Activated T-helper 1 cell treated with anti-CD3 and anti-CD28 coated beads, Interleukin-12 subunit alpha, Interleukin-12 subunit beta, Interleukin-2, Interleukin-4 antibody, amounts not matched to agents 30 ng/mL and 10 ng/mL and 1 ng/mL, durations not matched to agents 14 hours and 24 hours and 36 hours (primary cell): ENCODE data around the gene ZMYM5. TPM values are rescaled to one million over a fixed set of nuclear protein-coding genes. Genes with fewer than 3 reads are reported as not detected.
"Not testable (repeated sequence)": the region's sequence is repeated elsewhere in the genome, so short reads cannot be mapped to it uniquely, and the experiment has no call there.

Experiments used
- DNase-seq: peaks from one replicate; pipeline ENCODE4 v3.0.0; 2021; ENCODE audit warnings: low spot score
- H3K27ac Mint-ChIP-seq: one replicate; pipeline ENCODE4 v1.8.0; 2021; ENCODE audit warnings: mild to moderate bottlenecking, mixed read lengths
- H3K27me3 Mint-ChIP-seq: one replicate; pipeline ENCODE4 v1.8.0; 2022; ENCODE audit warnings: mild to moderate bottlenecking, moderate library complexity, mixed read lengths; ENCODE audit not compliant: insufficient read depth
- H3K36me3 Mint-ChIP-seq: one replicate; pipeline ENCODE4 v1.8.0; 2021; ENCODE audit warnings: low read depth, mixed read lengths
- H3K4me1 Mint-ChIP-seq: one replicate; pipeline ENCODE4 v1.8.0; 2021; ENCODE audit warnings: low read depth, mixed read lengths
- H3K4me3 Mint-ChIP-seq: one replicate; pipeline ENCODE4 v1.8.0; 2021; ENCODE audit warnings: mild to moderate bottlenecking, moderate library complexity, mixed read lengths
- H3K9me3 Mint-ChIP-seq: one replicate; pipeline ENCODE4 v1.8.0; 2021; ENCODE audit warnings: mixed read lengths
- intact Hi-C: fragments of 100-400 bp; cut with micrococcal nuclease; formaldehyde crosslinking; loops from one replicate; pipeline ENCODE4 v1.15.1; 2024
- total RNA-seq: library from RNA; stranded (reverse); gene quantifications from 2 replicates; pipeline ENCODE4 v1.2.3, GENCODE V29; 2022

ZMYM5 gene
- total RNA-seq, 1 donor from 2014 or later = 14.2 TPM

- Mint-ChIP-seq H3K4me1 (no peaks in the 10 kb centered on the region), H3K27me3 (no peaks in the 10 kb centered on the region), H3K27ac (no peak overlapping the region), H3K36me3 (peaks cover 6% of the 10 kb centered on the region), H3K9me3 (no peaks in the 10 kb centered on the region), H3K4me3 (no peak overlapping the region)
- intact Hi-C loops = no loop called here
- DNase-seq = no peak
These were observed 52.2 kb downstream of the ZMYM5 start for GRCh38 chr13:19810996-19811881.

GRCh38 chr13:19810151-19810550 is 53.3 kb downstream of the ZMYM5 start:
- H3K36me3 Mint-ChIP-seq = peaks cover 6% of the 10 kb centered on the region
- no peaks in the 10 kb centered on the region for H3K9me3 Mint-ChIP-seq
- H3K27ac Mint-ChIP-seq = no peak overlapping the region
- no peaks in the 10 kb centered on the region for H3K27me3 Mint-ChIP-seq
- intact Hi-C loops = no loop called here
- no peaks in the 10 kb centered on the region for H3K4me1 Mint-ChIP-seq
- DNase-seq = no peak
- no peak overlapping the region for H3K4me3 Mint-ChIP-seq

- intact Hi-C loops = no loop called here
- Mint-ChIP-seq H3K36me3 (no peaks in the 10 kb centered on the region), H3K27me3 (no peaks in the 10 kb centered on the region), H3K9me3 (no peaks in the 10 kb centered on the region), H3K4me1 (no peaks in the 10 kb centered on the region), H3K27ac (no peak overlapping the region), H3K4me3 (no peak overlapping the region)
- DNase-seq = no peak
These were observed 57.7 kb downstream of the ZMYM5 start for GRCh38 chr13:19805765-19806164.

- no peak overlapping the region for H3K27ac Mint-ChIP-seq
- no peak overlapping the region for H3K4me3 Mint-ChIP-seq
- H3K27me3 Mint-ChIP-seq = no peaks in the 10 kb centered on the region
- no peaks in the 10 kb centered on the region for H3K36me3 Mint-ChIP-seq
- DNase-seq = no peak
- intact Hi-C loops = no loop called here
- H3K4me1 Mint-ChIP-seq = no peaks in the 10 kb centered on the region
- no peaks in the 10 kb centered on the region for H3K9me3 Mint-ChIP-seq
These were observed 67.5 kb downstream of the ZMYM5 start for GRCh38 chr13:19795956-19796355.

GRCh38 chr13:19794631-19795030 is 68.8 kb downstream of the ZMYM5 start:
- no peak overlapping the region for H3K27ac Mint-ChIP-seq
- no peak overlapping the region for H3K4me3 Mint-ChIP-seq
- H3K36me3 Mint-ChIP-seq = no peaks in the 10 kb centered on the region
- intact Hi-C loops = no loop called here
- H3K4me1 Mint-ChIP-seq = no peaks in the 10 kb centered on the region
- no peaks in the 10 kb centered on the region for H3K9me3 Mint-ChIP-seq
- no peak for DNase-seq
- no peaks in the 10 kb centered on the region for H3K27me3 Mint-ChIP-seq

- Mint-ChIP-seq H3K27ac (no peak overlapping the region), H3K4me1 (no peaks in the 10 kb centered on the region), H3K9me3 (no peaks in the 10 kb centered on the region), H3K4me3 (no peak overlapping the region), H3K36me3 (no peaks in the 10 kb centered on the region), H3K27me3 (no peaks in the 10 kb centered on the region)
- no peak for DNase-seq
- intact Hi-C loops = no loop called here
These were observed 71.4 kb downstream of the ZMYM5 start for GRCh38 chr13:19791953-19792537.

GRCh38 chr13:19782727-19783682 is 80.4 kb downstream of the ZMYM5 start, which contains the start of gene PSPC1:
Gene PSPC1 (minus strand): TSS chr13:19782945. CDS start chr13:19782757, 188 bp downstream.
- Mint-ChIP-seq H3K36me3 (peaks cover 12% of the 10 kb centered on the region), H3K4me1 (peaks cover 17% of the 10 kb centered on the region), H3K4me3 (peak within 1 kb of the TSS; percentile 97), H3K27ac (peak within 1 kb of the TSS; percentile 97)
- H3K27me3 Mint-ChIP-seq, H3K9me3 Mint-ChIP-seq: not testable (repeated sequence)
- peak; percentile 96 for DNase-seq
- intact Hi-C loops = loop anchor here (1.0 to 5.0 kb wide), 5 partner anchors 56 to 175 kb away; partner anchors contain the start of genes ZMYM2 and ZMYM5

GRCh38 chr13:19782049-19782726 is 81.3 kb downstream of the ZMYM5 start:
- H3K9me3 Mint-ChIP-seq = peaks cover 4% of the 10 kb centered on the region
- peak; percentile 60 for DNase-seq
- intact Hi-C loops = loop anchor here (1.0 to 5.0 kb wide), 4 partner anchors 55 to 148 kb away; partner anchors contain the start of gene ZMYM5
- peak overlapping the region; percentile 97 for H3K4me3 Mint-ChIP-seq
- peaks cover 5% of the 10 kb centered on the region for H3K27me3 Mint-ChIP-seq
- H3K36me3 Mint-ChIP-seq = peaks cover 12% of the 10 kb centered on the region
- H3K27ac Mint-ChIP-seq = peak overlapping the region; percentile 97
- peaks cover 17% of the 10 kb centered on the region for H3K4me1 Mint-ChIP-seq

GRCh38 chr13:19781526-19781925 is 81.9 kb downstream of the ZMYM5 start:
- Mint-ChIP-seq H3K4me1 (peaks cover 17% of the 10 kb centered on the region), H3K27me3 (peaks cover 5% of the 10 kb centered on the region), H3K9me3 (peaks cover 4% of the 10 kb centered on the region), H3K4me3 (peak overlapping the region; percentile 97), H3K27ac (peak overlapping the region; percentile 77), H3K36me3 (peaks cover 12% of the 10 kb centered on the region)
- intact Hi-C loops = loop anchor here (5.0 kb wide), 2 partner anchors 54 to 99 kb away; no protein-coding TSS in a partner anchor
- no peak for DNase-seq

GRCh38 chr13:19780753-19781418 is 82.6 kb downstream of the ZMYM5 start:
- not testable (repeated sequence) for H3K9me3 Mint-ChIP-seq, H3K27me3 Mint-ChIP-seq, H3K27ac Mint-ChIP-seq, DNase-seq
- Mint-ChIP-seq H3K4me1 (peaks cover 20% of the 10 kb centered on the region), H3K36me3 (peaks cover 12% of the 10 kb centered on the region), H3K4me3 (peak overlapping the region; percentile 97)
- intact Hi-C loops = loop anchor here (5.0 kb wide), 2 partner anchors 54 to 99 kb away; no protein-coding TSS in a partner anchor
